Stimulated activated CD4-positive, alpha-beta T cell treated with anti-CD3 and anti-CD28 coated beads, Interleukin-4, amount 100 ng/mL, for 4 hours (primary cell): ENCODE measurements around the gene LGALS3BP.
A peak's percentile ranks its signal among the peaks of the same experiment; 100 is the strongest.

Source experiments
- DNase-seq, 2 experiments: peaks; one replicate each; pipeline ENCODE4 v3.0.0-alpha.2; 2020

LGALS3BP gene

GRCh38 chr17:78935419-78936323 is 44.1 kb downstream of the LGALS3BP start:
- DNase-seq: no peak

- no peak for DNase-seq
These were observed 44.9 kb downstream of the LGALS3BP start for GRCh38 chr17:78934681-78935418.

GRCh38 chr17:78933959-78934568 is 45.7 kb downstream of the LGALS3BP start:
- DNase-seq: no peak

- peak; percentile 8 to 18 for DNase-seq
These were observed 46.4 kb downstream of the LGALS3BP start for GRCh38 chr17:78933025-78933958.

GRCh38 chr17:78929908-78930775 is 49.6 kb downstream of the LGALS3BP start:
- DNase-seq: no peak

- no peak for DNase-seq
These were observed 53.8 kb downstream of the LGALS3BP start for GRCh38 chr17:78925662-78926555.

GRCh38 chr17:78925234-78925633 is 54.5 kb downstream of the LGALS3BP start, which contains the start of gene TIMP2:
Gene TIMP2 (minus strand): TSS chr17:78925387. CDS start chr17:78925088, 299 bp downstream.
- DNase-seq: peak; percentile 58 to 60

- peak in 1 of 2 experiments; percentile 8 for DNase-seq
These were observed 55.1 kb downstream of the LGALS3BP start for GRCh38 chr17:78924481-78925151.

- DNase-seq: peak; percentile 36 to 64
These were observed 55.9 kb downstream of the LGALS3BP start for GRCh38 chr17:78923660-78924453.

GRCh38 chr17:78922816-78923498 is 56.8 kb downstream of the LGALS3BP start:
- no peak for DNase-seq

- DNase-seq: no peak
These were observed 58.2 kb downstream of the LGALS3BP start for GRCh38 chr17:78921437-78921971.
